ENCODE results near the gene PLA2G12B. TPM values are rescaled to one million over a fixed set of nuclear protein-coding genes. Genes with fewer than 3 reads are reported as not detected.

Gene PLA2G12B
- total RNA-seq, 1 donor from 2014 or later: 0.72 TPM

DNA sequence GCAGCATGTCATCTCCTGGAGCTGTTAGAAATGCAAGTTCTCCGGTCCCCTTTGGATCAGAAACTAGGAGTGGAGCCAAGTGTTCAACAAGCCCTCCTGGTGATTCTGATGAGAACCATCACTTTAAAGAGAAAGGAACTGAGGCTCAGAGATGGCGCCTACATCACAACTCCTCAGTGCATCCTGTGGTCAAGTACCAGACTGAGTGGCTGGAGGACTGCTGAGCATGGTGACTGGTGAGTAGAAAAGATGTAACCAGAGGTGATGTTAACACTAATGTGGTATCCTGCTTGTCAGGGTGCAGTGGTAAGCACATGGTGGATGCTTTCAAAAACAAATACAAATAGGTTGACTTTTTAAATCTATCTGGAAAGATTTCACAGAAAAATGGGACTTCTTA, 64.5 kb downstream of the PLA2G12B start:
- DNase-seq (ENCODE audit: low spot score): no peak

DNA sequence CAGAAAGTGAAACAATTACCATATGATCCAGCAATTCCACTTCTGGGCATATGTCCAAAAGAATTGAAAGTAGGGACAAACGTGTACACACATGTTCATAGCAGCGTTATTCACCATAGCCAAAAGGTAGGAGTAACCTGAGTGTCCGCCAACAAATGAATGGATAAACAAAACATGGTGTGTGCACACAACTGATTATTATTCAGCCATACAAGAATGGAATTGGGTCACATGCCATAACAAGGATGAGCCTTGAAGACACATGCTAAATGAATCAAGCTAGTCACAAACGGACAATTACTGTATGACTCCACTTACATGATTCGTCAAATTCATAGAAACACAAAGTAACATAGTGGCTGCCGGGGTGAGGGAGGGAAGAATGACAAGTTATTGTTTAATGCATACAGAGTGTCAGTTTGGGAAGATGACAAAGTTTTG, 65.2 kb downstream of the PLA2G12B start:
- DNase-seq (ENCODE audit: low spot score): no peak

DNA sequence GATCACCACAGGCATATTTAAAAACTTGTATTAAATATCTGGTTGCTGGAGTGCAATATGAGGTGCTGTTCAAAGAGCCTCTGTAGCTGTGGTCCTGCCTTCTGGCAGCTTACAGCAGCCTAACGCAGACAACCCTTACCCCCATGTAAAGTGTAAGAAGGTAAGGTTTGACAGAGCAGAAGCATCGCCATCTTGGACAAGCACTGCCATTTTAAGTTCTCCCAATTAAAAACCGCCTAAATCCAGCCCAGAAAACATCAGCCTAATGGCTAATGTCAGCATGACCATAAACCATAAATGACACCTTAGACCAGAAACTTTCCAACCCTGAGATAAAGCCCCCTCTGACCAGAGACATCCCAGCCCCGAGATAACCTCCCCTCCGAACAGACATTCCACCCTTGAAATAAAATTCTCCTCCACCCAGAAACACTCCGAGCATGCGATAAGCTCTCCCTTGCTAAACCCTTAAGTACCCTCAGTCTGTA, 66.4 kb downstream of the PLA2G12B start:
- no peak for DNase-seq (ENCODE audit: low spot score)

DNA sequence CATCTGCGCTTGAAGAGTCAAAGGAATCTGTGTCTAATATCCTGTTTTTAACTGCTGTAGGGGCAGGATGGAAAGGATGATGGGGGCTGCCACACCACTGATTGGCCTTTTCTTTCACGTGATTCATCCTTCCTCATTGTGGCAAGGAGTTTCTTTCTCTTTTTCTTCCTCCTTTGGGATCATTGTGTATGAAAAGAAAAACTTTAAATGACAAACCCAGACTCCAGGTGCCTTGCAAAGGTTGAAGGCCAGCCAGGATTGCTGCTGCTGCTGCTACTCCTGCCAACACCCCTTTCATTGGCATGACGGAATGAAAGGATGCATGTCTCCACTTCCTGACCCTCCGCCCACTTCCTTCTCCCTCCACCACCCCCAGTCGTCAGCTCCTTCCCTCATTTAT, 67.6 kb downstream of the PLA2G12B start:
- DNase-seq (ENCODE audit: low spot score): peak; percentile 5

DNA sequence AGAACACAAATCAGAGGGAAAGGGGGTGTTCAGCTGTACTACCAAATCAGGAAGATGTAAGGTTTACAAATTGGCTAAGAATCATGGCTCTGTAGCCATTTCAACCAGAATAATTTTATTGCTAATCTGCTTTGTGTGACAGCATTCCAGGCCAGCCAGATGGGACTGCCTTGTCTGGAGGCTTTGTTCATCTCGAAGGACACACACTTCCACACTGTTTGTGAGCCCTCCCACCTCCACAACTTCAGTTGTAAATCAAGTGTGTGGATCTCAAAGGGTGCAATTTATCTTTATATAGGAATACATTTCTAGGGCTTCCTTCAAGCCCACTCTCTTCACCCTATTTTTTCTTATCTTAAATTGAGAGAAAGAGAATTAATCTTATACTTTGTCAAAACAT, 68.0 kb downstream of the PLA2G12B start:
- no peak for DNase-seq (ENCODE audit: low spot score)

DNA sequence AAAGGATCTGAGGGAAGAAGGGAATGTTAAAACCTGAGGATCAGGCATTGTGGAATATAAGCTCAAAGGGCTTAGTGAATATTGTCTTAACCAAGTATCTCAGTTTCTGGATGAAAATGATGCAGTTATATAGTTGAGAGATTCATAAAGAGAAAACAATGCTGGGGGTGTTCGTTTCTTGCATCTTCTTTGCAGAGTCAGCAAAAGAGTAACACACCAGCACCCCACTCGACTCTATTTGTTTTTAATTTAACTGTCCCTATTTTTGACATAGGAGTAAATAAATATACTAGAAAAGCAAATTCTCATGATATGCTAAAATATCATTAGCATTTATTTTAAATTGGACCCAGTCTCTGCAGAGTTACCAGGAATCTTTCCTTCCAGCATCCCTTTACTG, 68.7 kb downstream of the PLA2G12B start:
- no peak for DNase-seq (ENCODE audit: low spot score)

Other genes with a start within 250 kb of the PLA2G12B start
- gene OIT3, start 61.1 kb downstream of the PLA2G12B start, total RNA-seq (ENCODE audit: insufficient read depth, low replicate concordance): not detected
- gene P4HA1, start 142.1 kb upstream of the PLA2G12B start, total RNA-seq (ENCODE audit: insufficient read depth, low replicate concordance): 288 TPM
- gene NUDT13, start 155.6 kb upstream of the PLA2G12B start, total RNA-seq (ENCODE audit: insufficient read depth, low replicate concordance): 8.4 TPM
- 26.5 TPM for gene ECD, start 213.2 kb upstream of the PLA2G12B start, total RNA-seq (ENCODE audit: insufficient read depth, low replicate concordance)
- gene FAM149B1, start 213.3 kb upstream of the PLA2G12B start, total RNA-seq (ENCODE audit: insufficient read depth, low replicate concordance): 24.1 TPM

Measured in umbilical cord (tissue), 2 donors.